NOMO-1 treated with dmso at 0.1 percent for 144 hours (cell line): ENCODE measurements around the gene ANKMY2.

Experiments
- DNase-seq: peaks from one replicate; lab custom pipeline; 2025; ENCODE audit not compliant: unreplicated experiment; lab: John Stamatoyannopoulos, UW

ANKMY2 gene

DNA sequence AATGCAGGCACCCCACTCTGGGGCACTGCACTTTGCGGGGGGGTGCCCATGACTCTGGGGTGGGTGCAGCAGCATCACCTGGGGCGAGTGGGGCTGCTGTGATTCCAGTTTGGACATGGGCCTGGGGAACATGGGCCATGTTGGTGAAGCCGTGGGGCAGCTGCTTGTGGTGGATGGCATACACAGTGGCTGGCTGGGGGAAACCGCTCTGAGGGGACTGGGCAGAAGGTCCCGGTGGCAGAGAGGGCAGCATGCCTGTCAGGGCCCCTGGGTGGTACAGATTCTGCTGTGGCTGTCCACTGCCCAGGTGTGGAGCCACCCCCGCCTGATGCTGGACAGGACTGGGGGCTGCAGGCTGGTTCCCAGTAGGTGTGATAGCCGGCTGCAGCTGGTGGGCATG lies 61.7 kb downstream of the ANKMY2 start:
- no peak for DNase-seq

DNA sequence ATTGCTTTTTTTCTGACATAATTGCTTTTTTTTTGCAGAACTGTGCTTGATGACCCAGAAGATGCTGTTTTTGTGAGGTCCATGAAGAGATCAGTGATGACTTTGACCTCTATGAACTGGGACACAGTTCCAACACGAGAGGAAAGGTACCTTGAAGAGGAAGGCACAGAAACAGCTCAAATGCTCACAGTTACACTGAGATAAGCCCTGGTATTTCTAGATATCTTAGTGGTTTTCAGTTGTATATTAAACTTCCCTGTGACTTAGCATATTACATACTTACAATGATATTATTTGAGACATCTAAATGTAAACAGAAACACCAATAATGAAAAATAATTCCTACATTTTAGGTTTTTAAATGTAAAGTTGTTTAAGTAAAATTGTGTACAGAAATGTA lies 64.3 kb downstream of the ANKMY2 start:
- DNase-seq, result no peak

DNA sequence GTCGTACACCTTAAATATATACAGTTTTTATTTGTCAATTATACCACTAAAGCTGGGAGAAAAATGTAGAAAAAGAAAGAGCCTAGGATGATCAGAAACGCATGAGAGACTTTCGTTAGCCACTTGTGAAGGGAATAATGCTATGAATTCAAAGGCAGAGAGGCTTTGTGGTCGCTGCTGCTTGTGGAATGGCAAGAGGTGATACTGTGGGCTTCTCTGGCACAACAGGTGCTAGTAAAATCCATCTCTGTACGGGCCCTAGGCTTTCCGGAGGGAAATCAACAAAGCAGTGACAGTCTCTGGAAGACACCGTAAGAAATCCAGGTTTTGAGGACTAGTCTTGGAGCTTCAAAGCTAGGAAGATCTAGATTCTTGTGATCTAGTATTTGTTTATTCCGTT lies 66.3 kb downstream of the ANKMY2 start:
- no peak for DNase-seq

DNA sequence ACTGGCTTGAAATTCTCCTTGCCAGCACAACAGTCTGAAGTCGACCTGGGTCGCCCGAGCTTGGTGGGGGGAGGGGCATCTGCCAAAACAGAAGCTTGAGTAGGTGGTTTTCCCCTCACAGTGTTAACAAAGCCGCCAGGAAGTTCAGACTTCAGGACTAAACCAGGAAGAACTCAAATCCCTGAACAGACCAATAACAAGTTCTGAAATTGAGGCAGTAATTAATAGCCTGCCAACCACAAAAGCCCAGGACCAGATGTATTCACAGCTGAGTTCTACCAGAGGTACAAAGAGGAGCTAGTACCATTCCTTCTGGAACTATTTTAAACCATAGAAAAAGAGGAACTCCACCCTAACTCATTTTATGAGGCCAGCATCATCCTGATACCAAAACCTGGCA lies 73.6 kb downstream of the ANKMY2 start:
- DNase-seq, result no peak

DNA sequence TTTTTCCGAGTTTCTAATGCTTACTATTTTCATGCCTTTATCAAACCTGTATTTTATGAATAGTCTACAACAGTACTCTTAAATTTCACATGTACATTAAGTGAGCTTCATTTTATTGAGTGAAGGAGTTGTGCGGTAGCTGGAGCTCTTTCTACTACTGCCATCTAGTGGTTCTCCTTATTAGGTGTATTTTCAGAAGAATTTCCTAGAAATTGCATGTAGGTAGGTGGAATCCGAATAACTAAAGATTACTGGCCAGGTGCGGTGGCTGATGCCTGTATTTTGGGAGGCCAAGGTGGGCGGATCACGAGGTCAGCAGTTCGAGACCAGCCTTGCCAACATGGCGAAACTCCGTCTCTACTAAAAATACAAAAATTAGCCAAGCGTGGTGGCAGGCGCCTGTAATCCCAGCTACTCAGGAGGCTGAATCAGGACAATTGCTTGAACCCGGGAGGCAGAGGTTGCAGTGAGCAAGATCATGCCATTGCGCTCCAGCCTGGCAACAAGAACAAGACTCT lies 80.6 kb downstream of the ANKMY2 start:
- peak; percentile 41 for DNase-seq

DNA sequence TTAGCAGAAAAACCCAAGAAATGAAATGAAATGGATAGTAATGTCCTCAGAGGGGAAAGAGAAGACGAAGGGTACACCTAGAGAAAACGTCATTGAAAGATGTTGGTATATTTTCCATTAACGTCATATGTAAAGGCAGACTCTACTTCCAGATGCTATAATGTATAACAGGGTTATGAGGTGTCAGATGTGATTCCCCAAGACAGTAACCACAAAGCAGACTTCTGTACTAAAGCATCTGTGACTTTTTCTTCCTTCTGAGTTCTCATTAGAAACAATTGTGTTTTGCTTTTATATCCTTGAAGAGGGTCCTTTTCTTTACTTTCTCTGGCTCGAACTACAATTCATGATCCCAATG lies 81.6 kb downstream of the ANKMY2 start:
- DNase-seq, result no peak

DNA sequence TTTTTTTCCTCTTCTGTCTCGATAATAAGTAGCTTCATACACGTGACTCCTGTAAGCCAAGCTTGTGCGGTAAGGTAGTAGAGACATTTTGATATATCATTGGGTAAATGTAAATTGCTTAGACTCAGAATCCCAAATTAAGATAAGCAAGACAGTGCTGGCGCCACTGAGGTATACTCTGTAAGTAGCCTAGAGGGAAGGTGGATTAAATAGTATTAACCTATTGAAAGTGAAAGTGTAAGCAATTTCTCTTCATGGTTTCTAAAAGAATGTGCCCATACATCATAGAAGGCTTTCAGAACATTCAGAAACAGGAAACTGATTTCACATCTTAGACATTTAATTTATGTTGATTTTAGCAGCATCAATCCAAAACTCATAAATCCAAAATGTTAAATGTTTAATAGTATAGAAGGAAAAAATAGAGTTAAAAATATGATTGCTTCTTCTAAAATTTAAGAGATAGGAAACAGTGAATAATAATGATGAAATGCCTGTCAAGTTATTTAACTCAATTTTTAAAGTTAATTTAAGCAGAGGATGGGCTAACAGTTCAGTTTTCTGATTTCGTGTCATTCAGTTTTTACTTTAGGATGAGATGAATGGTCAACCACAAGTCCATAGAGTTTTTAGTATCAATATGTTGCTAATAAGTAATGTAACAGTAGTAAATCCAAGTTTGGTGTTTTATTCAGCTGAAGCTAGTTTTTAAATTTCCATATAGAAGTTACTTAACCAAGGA lies 82.1 kb downstream of the ANKMY2 start:
- no peak for DNase-seq

DNA sequence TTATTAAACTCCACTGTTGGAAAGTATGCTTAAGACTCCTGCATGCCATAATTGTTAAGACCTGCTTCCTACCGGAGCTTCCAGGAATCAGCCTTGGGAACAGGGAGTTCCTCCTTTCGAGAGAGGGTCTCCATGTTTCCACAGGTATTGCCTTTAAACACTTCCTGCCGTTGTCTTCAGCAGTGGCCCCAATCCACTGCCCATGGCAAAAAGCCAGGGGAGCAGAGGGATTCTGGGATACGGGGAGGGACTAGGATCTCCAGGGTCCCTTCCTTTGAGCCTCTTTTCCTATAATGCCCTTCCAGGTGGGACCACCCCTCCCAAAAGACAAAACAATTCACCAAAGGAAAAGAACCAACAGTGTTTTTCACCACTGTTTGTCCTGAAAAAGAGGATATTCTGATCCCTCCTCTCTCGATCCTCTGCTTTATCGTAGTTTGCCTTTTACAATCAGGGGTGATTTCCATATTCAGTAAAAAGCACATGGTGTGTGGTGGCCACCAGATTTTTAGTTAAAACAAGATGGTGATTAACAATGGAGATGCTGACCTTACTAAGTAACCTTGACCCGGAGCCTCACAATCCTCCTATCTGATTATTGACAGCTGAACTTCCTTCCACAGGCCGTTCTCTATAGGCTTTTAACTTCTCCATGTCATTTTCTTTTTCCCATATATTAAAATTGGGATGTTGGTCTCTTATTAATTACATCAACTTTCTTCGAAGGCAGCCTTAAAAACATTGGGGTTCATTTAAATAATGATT lies 82.9 kb downstream of the ANKMY2 start:
- DNase-seq, result no peak

DNA sequence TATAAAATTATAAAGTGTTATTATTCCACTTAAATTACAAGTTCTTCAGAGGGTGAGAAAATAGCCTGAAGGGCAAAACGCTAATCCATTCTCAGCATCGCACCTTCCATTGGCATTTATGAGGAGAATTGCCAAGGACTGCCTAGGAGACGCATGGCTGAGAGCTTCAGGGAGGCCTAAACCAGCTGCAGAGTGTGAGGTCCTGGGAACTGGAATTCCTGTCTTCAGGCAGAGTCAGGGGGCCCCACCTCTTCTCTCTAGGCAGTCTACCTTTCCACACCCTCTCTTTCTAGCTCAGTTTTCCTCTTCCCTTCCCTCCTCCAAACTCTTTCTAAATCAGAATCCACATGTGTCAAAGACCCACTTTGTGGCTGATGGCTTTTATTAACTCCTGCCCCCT lies 83.6 kb downstream of the ANKMY2 start:
- no peak for DNase-seq

DNA sequence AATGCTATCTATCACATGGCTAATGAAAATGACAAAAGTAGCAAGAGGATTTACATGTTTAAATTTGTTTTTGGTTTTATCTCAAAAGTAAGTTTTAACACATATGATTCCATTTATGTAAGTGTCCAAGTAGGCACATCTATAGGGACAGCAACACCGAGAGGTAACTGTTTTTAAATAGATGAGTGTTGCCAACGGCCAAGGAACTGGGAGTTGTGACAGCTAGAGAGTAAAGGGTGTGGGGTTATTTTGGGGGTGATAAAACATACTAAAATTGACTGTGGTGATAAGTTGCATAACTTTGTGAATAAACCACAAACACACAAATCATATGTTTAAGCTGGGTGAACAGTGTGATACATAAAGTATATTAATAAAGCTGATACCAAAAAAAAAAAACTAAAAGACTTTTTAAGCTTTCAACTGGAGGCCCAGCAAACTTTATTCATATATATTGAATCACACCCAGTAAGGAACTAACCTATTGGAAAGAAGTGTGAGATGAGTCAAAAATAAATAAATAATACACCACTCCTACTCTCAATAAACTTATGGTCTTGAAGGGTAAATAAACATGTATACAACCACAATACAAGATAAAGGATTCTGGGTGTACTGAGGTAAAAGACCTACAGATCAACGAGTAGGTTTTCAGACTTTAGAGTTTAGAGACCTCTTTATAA lies 85.9 kb downstream of the ANKMY2 start:
- DNase-seq, result no peak

DNA sequence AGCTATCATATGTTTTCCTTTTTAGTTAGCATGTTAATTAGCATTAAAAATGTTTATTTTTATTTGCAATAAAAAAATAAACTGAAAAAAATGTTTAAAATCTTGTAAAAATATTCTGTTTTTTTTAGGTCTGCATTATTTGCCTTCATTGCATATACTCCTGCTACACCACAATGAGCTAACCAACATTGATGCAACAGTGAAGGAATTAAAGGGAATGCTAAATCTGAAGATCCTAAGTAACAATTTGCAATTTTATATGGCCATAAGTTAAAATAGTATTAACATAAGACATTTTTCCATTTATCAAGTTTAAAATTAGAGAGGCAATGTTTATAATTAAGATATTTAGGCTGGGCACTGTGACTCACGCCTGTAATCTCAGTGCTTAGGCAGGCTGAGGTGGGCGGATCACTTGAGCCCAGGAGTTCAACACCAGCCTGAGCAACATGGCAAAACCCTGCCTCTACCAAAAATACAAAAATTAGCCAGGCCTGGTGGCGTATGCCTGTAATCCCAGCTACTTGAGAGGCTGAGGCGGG lies 86.7 kb downstream of the ANKMY2 start:
- no peak for DNase-seq

DNA sequence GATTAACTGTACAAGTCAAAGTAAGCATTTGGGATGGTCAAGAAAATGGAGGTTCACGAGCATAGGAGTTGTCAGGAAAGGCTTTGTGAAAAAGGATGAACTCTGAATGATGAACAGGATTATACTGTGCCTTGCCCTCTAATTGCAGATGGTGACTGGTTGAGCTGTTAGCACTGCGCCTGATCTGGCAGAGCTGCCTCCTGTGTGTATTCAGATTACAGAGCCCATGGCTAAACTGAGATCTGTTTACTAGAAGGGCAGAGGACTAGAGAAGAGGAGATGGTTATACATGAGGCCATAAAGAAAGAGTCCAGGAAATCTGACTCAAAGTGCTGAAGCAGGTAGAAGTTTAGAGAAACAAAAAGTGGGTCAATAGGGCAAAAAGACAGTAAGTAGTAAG lies 89.2 kb downstream of the ANKMY2 start:
- no peak for DNase-seq

DNA sequence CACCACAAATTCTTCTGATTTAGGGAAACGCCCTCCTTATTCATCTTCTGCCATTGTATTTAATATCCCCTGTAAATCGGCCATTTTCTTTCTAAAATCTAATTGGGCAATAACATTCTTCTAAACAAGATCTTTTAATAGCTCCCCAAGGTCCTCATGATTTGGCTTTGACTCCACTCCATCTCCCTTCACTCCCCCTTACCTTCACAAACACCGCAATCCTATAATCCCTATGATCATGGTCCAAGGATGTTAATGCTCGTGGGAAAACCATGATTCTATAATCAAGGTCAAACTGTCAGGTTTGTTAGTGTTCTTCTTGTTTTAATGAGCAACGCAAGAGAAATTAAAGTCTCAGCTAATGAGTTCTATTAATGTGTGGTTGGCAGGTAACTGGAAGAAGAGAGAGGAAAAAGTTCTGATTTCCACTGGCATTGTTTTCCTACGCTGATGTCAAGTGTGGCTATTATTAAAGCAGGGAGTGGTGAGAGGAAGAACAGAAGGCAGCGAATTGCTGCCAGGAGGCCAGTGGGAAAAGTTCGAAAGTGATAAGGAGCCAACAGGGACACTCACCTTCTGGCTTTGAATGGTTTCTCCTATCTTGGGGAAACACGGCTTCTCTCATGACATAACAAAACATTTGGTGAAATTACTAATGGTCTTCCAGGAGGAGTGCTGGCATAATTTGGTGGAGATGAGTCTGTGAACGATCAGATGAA lies 90.9 kb downstream of the ANKMY2 start:
- DNase-seq, result no peak

DNA sequence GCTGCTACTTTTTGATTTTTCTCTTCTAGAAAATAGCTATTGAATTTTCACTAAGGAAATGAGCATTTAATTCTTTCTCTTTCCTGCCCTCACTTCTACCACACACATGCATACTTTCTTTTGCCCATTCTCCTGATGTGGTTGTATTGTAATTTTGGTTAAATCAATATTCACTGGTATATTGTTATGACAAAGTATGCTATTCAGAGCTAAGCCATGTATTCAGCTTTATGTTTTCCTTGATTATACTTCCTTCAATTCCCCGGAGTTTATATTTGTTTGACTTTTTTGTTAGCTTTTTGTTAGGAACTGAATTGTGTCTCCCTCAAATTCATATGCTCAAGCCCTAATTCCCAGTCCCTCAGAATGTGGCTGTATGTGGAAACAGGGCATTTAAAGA lies 94.9 kb downstream of the ANKMY2 start:
- no peak for DNase-seq
